ENCODE results near the gene MED29. TPM values are rescaled to one million over a fixed set of nuclear protein-coding genes. Genes with fewer than 3 reads are reported as not detected.

Gene MED29
- total and polyA plus RNA-seq, 2 of the 4 experiments (the other 2 are of a cell fraction): 17.6 to 28.8 TPM

- H2BK5ac ChIP-seq (ENCODE audit: low read depth, low read length, poor library complexity, severe bottlenecking): no peak overlapping the region
- H2AK9ac ChIP-seq (replicated peaks; ENCODE audit: low read depth, low read length, poor library complexity): peak overlapping the region; percentile 28
- no peak overlapping the region for H3K4me3 ChIP-seq (ENCODE audit: insufficient read depth, low read depth, low read length)
- H3K79me1 ChIP-seq (ENCODE audit: low read depth in 1 of 2, low read length in 2 of 2): peaks cover 3 to 69% of the 10 kb centered on the region in 2 experiments
- no peak overlapping the region for H3K9ac ChIP-seq (ENCODE audit: low read depth, low read length)
- H4K20me1 ChIP-seq (ENCODE audit: insufficient read depth, low read length): peaks cover 15% of the 10 kb centered on the region
- H3K27ac ChIP-seq (ENCODE audit: insufficient read depth, low read length): no peak overlapping the region
- TF ChIP-seq, protein P1, sequence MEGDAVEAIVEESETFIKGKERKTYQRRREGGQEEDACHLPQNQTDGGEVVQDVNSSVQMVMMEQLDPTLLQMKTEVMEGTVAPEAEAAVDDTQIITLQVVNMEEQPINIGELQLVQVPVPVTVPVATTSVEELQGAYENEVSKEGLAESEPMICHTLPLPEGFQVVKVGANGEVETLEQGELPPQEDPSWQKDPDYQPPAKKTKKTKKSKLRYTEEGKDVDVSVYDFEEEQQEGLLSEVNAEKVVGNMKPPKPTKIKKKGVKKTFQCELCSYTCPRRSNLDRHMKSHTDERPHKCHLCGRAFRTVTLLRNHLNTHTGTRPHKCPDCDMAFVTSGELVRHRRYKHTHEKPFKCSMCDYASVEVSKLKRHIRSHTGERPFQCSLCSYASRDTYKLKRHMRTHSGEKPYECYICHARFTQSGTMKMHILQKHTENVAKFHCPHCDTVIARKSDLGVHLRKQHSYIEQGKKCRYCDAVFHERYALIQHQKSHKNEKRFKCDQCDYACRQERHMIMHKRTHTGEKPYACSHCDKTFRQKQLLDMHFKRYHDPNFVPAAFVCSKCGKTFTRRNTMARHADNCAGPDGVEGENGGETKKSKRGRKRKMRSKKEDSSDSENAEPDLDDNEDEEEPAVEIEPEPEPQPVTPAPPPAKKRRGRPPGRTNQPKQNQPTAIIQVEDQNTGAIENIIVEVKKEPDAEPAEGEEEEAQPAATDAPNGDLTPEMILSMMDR (conservative IDR thresholded peaks at IDR 0.05; ENCODE audit: low read depth, low read length): no peak
- no peak for TF ChIP-seq MAZ (IDR thresholded peaks at IDR 0.05; ENCODE audit: borderline replicate concordance, low read depth, low read length)
- TF ChIP-seq MAFK (IDR thresholded peaks at IDR 0.05; ENCODE audit: low read depth, low read length): peak; percentile 40; the same call in 1 of the 2 replicates
- no peaks in the 10 kb centered on the region for H3K9me3 ChIP-seq (ENCODE audit: control insufficient read depth, insufficient read depth, low read length)
- H2BK20ac ChIP-seq (ENCODE audit: low read depth, low read length): no peak overlapping the region
- ATAC-seq (ENCODE audit: low read depth) (no peak), DNase-seq (no peak)
- no peak overlapping the region for H3K4me2 ChIP-seq (ENCODE audit: low read depth, low read length)
- CTCF ChIA-PET: interaction anchor here (1.3 kb wide), 1 partner anchor 24 kb away, joined by 3 read pairs; no protein-coding TSS in a partner anchor
- H2AK5ac ChIP-seq (ENCODE audit: low read depth, low read length): no peak overlapping the region
- dilution Hi-C loops (cut with HindIII; ENCODE audit: low sequenced_read_pairs, unreplicated experiment) (no loop called here), intact Hi-C loops (cut with micrococcal nuclease) (no loop called here), in situ Hi-C loops (cut with MboI; ENCODE audit: low sequenced_read_pairs) (no loop called here)
- no peak overlapping the region for H3K4ac ChIP-seq (ENCODE audit: low read depth, low read length)
- no peak overlapping the region for H4K91ac ChIP-seq (ENCODE audit: insufficient read depth, low read depth, low read length)
- H2BK120ac ChIP-seq (ENCODE audit: low read depth, low read length): no peak overlapping the region
- no peak overlapping the region for H3K18ac ChIP-seq (ENCODE audit: low read depth, low read length)
- H3K56ac ChIP-seq (ENCODE audit: extremely low read depth, insufficient read depth, low read length): no peak overlapping the region
- H3K14ac ChIP-seq (replicated peaks; ENCODE audit: low read depth, low read length): no peak overlapping the region
- H2BK15ac ChIP-seq (ENCODE audit: low read depth, low read length): no peak overlapping the region
- no peak overlapping the region for H3K23ac ChIP-seq (ENCODE audit: low read depth, low read length)
- no TSS peak for BruUV-seq (replicated peaks)
- H3K9me1 ChIP-seq (ENCODE audit: insufficient read depth, low read length): 0 out of 2 replicates have a peak, but pooled peaks cover 8% of the 10 kb centered on the region
- no peak overlapping the region for H2AFZ ChIP-seq (replicated peaks; ENCODE audit: low read length, poor library complexity)
- POLR2A ChIA-PET (ENCODE audit: unreplicated experiment): no interaction called here
- H4K5ac ChIP-seq (ENCODE audit: low read depth, low read length): no peak overlapping the region
- H4K8ac ChIP-seq (ENCODE audit: low read depth in 2 of 2, low read length in 2 of 2): no peak overlapping the region
- WGBS, 2 experiments (ENCODE audit: extremely low coverage in 2 of 2, insufficient read length in 1 of 2): 100% methylated on average over 2 of the region's 5 CpGs; no CpG with 5 or more reads in 1 of the 2 experiments
- peaks cover 73% of the 10 kb centered on the region for H3K36me3 ChIP-seq (ENCODE audit: control insufficient read depth, insufficient read depth, low read length)
- H3K4me1 ChIP-seq (ENCODE audit: control insufficient read depth, insufficient read depth, low read length): no peaks in the 10 kb centered on the region
- H3K27me3 ChIP-seq (ENCODE audit: control insufficient read depth, insufficient read depth, low read length): no peaks in the 10 kb centered on the region
Measured at GRCh38 chr19:39422020-39422419, 30.8 kb downstream of the MED29 start.
